IMR-90 (cell line): ENCODE measurements around the gene CNTN5. TPM values are rescaled to one million over a fixed set of nuclear protein-coding genes. Genes with fewer than 3 reads are reported as not detected.

Experiments
- ATAC-seq: fragments of 200-7000 bp; cut with Tn5 transposase; 2 replicates; pipeline ENCODE4 v1.9.1; 2020; ENCODE audit warnings: low read depth, mild to moderate bottlenecking, moderate library complexity
- BruUV-seq: library from RNA; stranded (reverse); fragments of 400-500 nt; replicated peaks from 2 replicates; lab custom pipeline; 2021; lab: Mats Ljungman, UMichigan
- CTCF ChIA-PET: fragments of 300-600 bp; formaldehyde crosslinking; extraction: SDS; loops from one replicate; lab custom pipeline; 2021; ENCODE audit warnings: antibody characterized with exemption; lab: Yijun Ruan, JAX
- POLR2A ChIA-PET: fragments of 300-600 bp; sonication (Branson Sonifier 250); formaldehyde crosslinking; loops from one replicate; lab custom pipeline; 2022; ENCODE audit warnings: antibody characterized with exemption; ENCODE audit not compliant: unreplicated experiment; lab: Charles Lee
- DNase-seq: peaks from one replicate; pipeline ENCODE4 v3.0.0; 2013
- H2AFZ ChIP-seq: replicated peaks from 2 replicates; pipeline ENCODE3; 2013; ENCODE audit warnings: low read length, mild to moderate bottlenecking; ENCODE audit not compliant: poor library complexity
- H2AK5ac ChIP-seq: 2 replicates; pipeline ENCODE4 v1.6.1; 2013; ENCODE audit warnings: low read depth, low read length, inconsistent platforms
- H2AK9ac ChIP-seq: replicated peaks from 2 replicates; pipeline ENCODE3; 2013; ENCODE audit warnings: mild to moderate bottlenecking, low read depth, low read length, moderate library complexity; ENCODE audit not compliant: poor library complexity
- H2BK120ac ChIP-seq: 2 replicates; pipeline ENCODE4 v1.6.1; 2013; ENCODE audit warnings: low read depth, low read length, inconsistent platforms
- H2BK15ac ChIP-seq: 3 replicates; pipeline ENCODE4 v1.6.1; 2013; ENCODE audit warnings: low read depth, low read length, inconsistent platforms
- H2BK20ac ChIP-seq: 2 replicates; pipeline ENCODE4 v1.6.1; 2013; ENCODE audit warnings: low read depth, mild to moderate bottlenecking, inconsistent platforms, low read length, moderate library complexity
- H2BK5ac ChIP-seq: 2 replicates; pipeline ENCODE4 v1.6.1; 2013; ENCODE audit warnings: mild to moderate bottlenecking, low read depth, low read length, inconsistent platforms; ENCODE audit not compliant: poor library complexity, severe bottlenecking
- H3K14ac ChIP-seq: replicated peaks from 2 replicates; pipeline ENCODE4 v1.6.1; 2013; ENCODE audit warnings: low read depth, low read length, inconsistent platforms
- H3K18ac ChIP-seq: 2 replicates; pipeline ENCODE4 v1.6.1; 2013; ENCODE audit warnings: low read depth, low read length, control low read depth
- H3K23ac ChIP-seq: 2 replicates; pipeline ENCODE4 v1.6.1; 2013; ENCODE audit warnings: low read depth, low read length, inconsistent platforms
- H3K27ac ChIP-seq: 2 replicates; pipeline ENCODE4 v1.5.1; 2013; ENCODE audit warnings: mild to moderate bottlenecking, control low read depth, low read length; ENCODE audit not compliant: insufficient read depth
- H3K27me3 ChIP-seq: 2 replicates; pipeline ENCODE4 v1.6.1; 2013; ENCODE audit warnings: low read length; ENCODE audit not compliant: control insufficient read depth, insufficient read depth
- H3K36me3 ChIP-seq: 2 replicates; pipeline ENCODE4 v1.6.1; 2013; ENCODE audit warnings: low read length, mixed read lengths; ENCODE audit not compliant: control insufficient read depth, insufficient read depth
- H3K4ac ChIP-seq: 2 replicates; pipeline ENCODE4 v1.6.1; 2013; ENCODE audit warnings: low read depth, low read length, inconsistent platforms
- H3K4me1 ChIP-seq: 2 replicates; pipeline ENCODE4 v1.6.1; 2013; ENCODE audit warnings: low read length, mixed read lengths; ENCODE audit not compliant: control insufficient read depth, insufficient read depth
- H3K4me2 ChIP-seq: 2 replicates; pipeline ENCODE4 v1.6.1; 2013; ENCODE audit warnings: low read depth, mild to moderate bottlenecking, control low read depth, low read length, moderate library complexity
- H3K4me3 ChIP-seq: 2 replicates; pipeline ENCODE4 v1.5.1; 2013; ENCODE audit warnings: low read depth, mild to moderate bottlenecking, control low read depth, low read length, moderate library complexity; ENCODE audit not compliant: insufficient read depth
- H3K56ac ChIP-seq: 2 replicates; pipeline ENCODE4 v1.6.1; 2013; ENCODE audit warnings: low read length, inconsistent platforms; ENCODE audit not compliant: insufficient read depth; ENCODE audit errors: extremely low read depth
- H3K79me1 ChIP-seq, 2 experiments: 2 replicates each; pipeline ENCODE4 v1.6.1; 2013; ENCODE audit warnings: low read length in 2 of 2, inconsistent platforms in 1 of 2, low read depth in 1 of 2
- H3K9ac ChIP-seq: 2 replicates; pipeline ENCODE4 v1.6.1; 2013; ENCODE audit warnings: low read depth, low read length, control low read depth
- H3K9me1 ChIP-seq: 2 replicates; pipeline ENCODE4 v1.6.1; 2013; ENCODE audit warnings: low read length, inconsistent platforms; ENCODE audit not compliant: insufficient read depth
- H3K9me3 ChIP-seq: 2 replicates; pipeline ENCODE4 v1.6.1; 2013; ENCODE audit warnings: low read length; ENCODE audit not compliant: control insufficient read depth, insufficient read depth
- H4K20me1 ChIP-seq: 2 replicates; pipeline ENCODE4 v1.6.1; 2013; ENCODE audit warnings: low read length, inconsistent platforms; ENCODE audit not compliant: insufficient read depth
- H4K5ac ChIP-seq: 2 replicates; pipeline ENCODE4 v1.6.1; 2013; ENCODE audit warnings: mild to moderate bottlenecking, low read depth, low read length, control low read depth
- H4K8ac ChIP-seq, 2 experiments: 2 replicates each; pipeline ENCODE4 v1.6.1; 2013; ENCODE audit warnings: low read depth in 2 of 2, low read length in 2 of 2, control low read depth in 1 of 2, inconsistent platforms in 1 of 2
- H4K91ac ChIP-seq: 2 replicates; pipeline ENCODE4 v1.6.1; 2013; ENCODE audit warnings: low read depth, low read length, inconsistent platforms; ENCODE audit not compliant: insufficient read depth
- BHLHE40 ChIP-seq: fragments of 150-350 bp; IDR thresholded peaks from 2 replicates; pipeline ENCODE4 v1.6.1; 2016; ENCODE audit warnings: mild to moderate bottlenecking, low read depth, low read length
- CHD1 ChIP-seq: IDR thresholded peaks from 2 replicates; pipeline ENCODE4 v1.6.1; 2012; ENCODE audit warnings: low read depth, low read length, improper control_type of control experiment
- FOS ChIP-seq: fragments of 150-350 bp; IDR thresholded peaks from 2 replicates; pipeline ENCODE4 v1.6.1; 2016; ENCODE audit warnings: low read depth, low read length
- RCOR1 ChIP-seq: IDR thresholded peaks from 2 replicates; pipeline ENCODE4 v1.6.1; 2012; ENCODE audit warnings: mild to moderate bottlenecking, low read length, improper control_type of control experiment; ENCODE audit not compliant: insufficient replicate concordance
- SMC3 ChIP-seq: fragments of 150-350 bp; IDR thresholded peaks from 2 replicates; pipeline ENCODE4 v1.6.1; 2016; ENCODE audit warnings: low read depth, mild to moderate bottlenecking, antibody characterized with exemption, low read length, moderate library complexity
- WGBS, 2 experiments: methylation state at CpG; one replicate each; pipeline versions ENCODE4 v1.1.5 to v1.1.7; 2013; ENCODE audit warnings: missing lambda C conversion rate in 2 of 2; ENCODE audit not compliant: insufficient read length in 1 of 2; ENCODE audit errors: extremely low coverage in 2 of 2; 5-methylcytosine and 5-hydroxymethylcytosine counted together
- dilution Hi-C: fragments of 300-500 bp; cut with HindIII; formaldehyde crosslinking; loops from one replicate; pipeline ENCODE4 v1.14.3; 2018; ENCODE audit warnings: low sequenced_read_pairs; ENCODE audit not compliant: unreplicated experiment
- in situ Hi-C: fragments of 300-500 bp; cut with MboI; formaldehyde crosslinking; loops from 3 replicates; pipeline ENCODE4 v1.14.3; 2019; ENCODE audit warnings: low sequenced_read_pairs, inconsistent platforms, mixed read lengths
- intact Hi-C: fragments of 100-400 bp; cut with micrococcal nuclease; formaldehyde crosslinking; loops from 2 replicates; pipeline ENCODE4 v1.10.0; 2022
- polyA plus RNA-seq, 3 experiments: library from polyadenylated mRNA; depleted of rRNA; stranded (reverse); fragments of >200 nt; gene quantifications; 2 replicates each; pipeline ENCODE4 v1.2.3, GENCODE V29; 2012; ENCODE audit warnings: low replicate concordance in 1 of 3
- total RNA-seq: library from RNA; depleted of rRNA; stranded (reverse); fragments of >200 nt; gene quantifications from 2 replicates; pipeline ENCODE4 v1.2.3, GENCODE V29; 2012
- TF ChIP-seq, protein P1 (sequence below): fragments of 150-350 bp; IDR thresholded peaks from 2 replicates; pipeline ENCODE4 v1.6.1; 2017; ENCODE audit warnings: mild to moderate bottlenecking, antibody characterized with exemption, low read length, low read depth
- TF ChIP-seq, protein P2 (sequence below): fragments of 150-350 bp; IDR thresholded peaks from 2 replicates; pipeline ENCODE4 v1.6.1; 2016; ENCODE audit warnings: low read depth, mild to moderate bottlenecking, low read length, moderate library complexity, borderline replicate concordance

Gene CNTN5
- total and polyA plus RNA-seq, 2 of the 4 experiments (the other 2 are of a cell fraction), result not detected

DNA sequence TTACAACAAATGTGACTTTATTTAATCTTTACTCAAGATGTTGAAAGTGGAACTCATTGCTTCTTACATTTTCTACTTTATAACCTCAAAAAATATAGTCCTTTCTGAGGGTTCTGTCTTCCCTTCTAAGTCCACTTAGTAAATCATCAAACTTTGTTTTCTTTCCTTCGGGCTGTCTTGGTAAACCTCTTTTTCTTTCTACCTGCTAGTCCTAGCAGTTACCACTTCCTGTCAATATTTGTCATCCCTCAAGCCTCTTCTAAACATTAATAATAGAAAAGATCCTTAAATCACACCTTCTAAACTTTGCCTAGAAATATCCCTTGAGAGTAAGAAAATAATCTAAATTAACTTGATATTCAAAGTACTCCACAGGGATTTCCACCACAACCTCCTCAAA lies 580.4 kb downstream of the CNTN5 start:
- intact Hi-C loops, result no loop called here
- WGBS, 2 experiments, result no CpG with 5 or more reads among the region's 1 CpG
- no peak for TF ChIP-seq SMC3
- TF ChIP-seq, protein P1, sequence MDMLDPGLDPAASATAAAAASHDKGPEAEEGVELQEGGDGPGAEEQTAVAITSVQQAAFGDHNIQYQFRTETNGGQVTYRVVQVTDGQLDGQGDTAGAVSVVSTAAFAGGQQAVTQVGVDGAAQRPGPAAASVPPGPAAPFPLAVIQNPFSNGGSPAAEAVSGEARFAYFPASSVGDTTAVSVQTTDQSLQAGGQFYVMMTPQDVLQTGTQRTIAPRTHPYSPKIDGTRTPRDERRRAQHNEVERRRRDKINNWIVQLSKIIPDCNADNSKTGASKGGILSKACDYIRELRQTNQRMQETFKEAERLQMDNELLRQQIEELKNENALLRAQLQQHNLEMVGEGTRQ, result no peak
- TF ChIP-seq, protein P2, sequence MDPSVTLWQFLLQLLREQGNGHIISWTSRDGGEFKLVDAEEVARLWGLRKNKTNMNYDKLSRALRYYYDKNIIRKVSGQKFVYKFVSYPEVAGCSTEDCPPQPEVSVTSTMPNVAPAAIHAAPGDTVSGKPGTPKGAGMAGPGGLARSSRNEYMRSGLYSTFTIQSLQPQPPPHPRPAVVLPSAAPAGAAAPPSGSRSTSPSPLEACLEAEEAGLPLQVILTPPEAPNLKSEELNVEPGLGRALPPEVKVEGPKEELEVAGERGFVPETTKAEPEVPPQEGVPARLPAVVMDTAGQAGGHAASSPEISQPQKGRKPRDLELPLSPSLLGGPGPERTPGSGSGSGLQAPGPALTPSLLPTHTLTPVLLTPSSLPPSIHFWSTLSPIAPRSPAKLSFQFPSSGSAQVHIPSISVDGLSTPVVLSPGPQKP, result no peak
- TF ChIP-seq CHD1, result no peak
- no peak for TF ChIP-seq FOS
- TF ChIP-seq BHLHE40, result no peak
- TF ChIP-seq RCOR1, result no peak

More for the DNA sequence above, 580.4 kb downstream of the CNTN5 start:
- H3K36me3 ChIP-seq, result no peaks in the 10 kb centered on the region
- H3K27ac ChIP-seq, result no peak overlapping the region
- H3K9ac ChIP-seq, result no peak overlapping the region
- no peak overlapping the region for H3K4ac ChIP-seq
- no peaks in the 10 kb centered on the region for H3K79me1 ChIP-seq
- ATAC-seq, result no peak
- H2BK20ac ChIP-seq, result no peak overlapping the region
- H4K20me1 ChIP-seq, result no peaks in the 10 kb centered on the region
- H2AFZ ChIP-seq, result no peak overlapping the region
- H2BK5ac ChIP-seq, result no peak overlapping the region
- no TSS peak for BruUV-seq
- H3K9me3 ChIP-seq, result no peaks in the 10 kb centered on the region
- H3K23ac ChIP-seq, result no peak overlapping the region
- H4K8ac ChIP-seq, result no peak overlapping the region
- ChIA-PET POLR2A (no interaction called here), CTCF (no interaction called here)
- DNase-seq, result no peak
- no peak overlapping the region for H2AK5ac ChIP-seq
- no peak overlapping the region for H4K5ac ChIP-seq
- H2BK120ac ChIP-seq, result no peak overlapping the region
- H3K4me3 ChIP-seq, result no peak overlapping the region
- H3K4me2 ChIP-seq, result no peak overlapping the region
- H3K9me1 ChIP-seq, result no peaks in the 10 kb centered on the region
- no peaks in the 10 kb centered on the region for H3K27me3 ChIP-seq
- no peak overlapping the region for H3K14ac ChIP-seq
- dilution Hi-C loops, result no loop called here
- no peak overlapping the region for H2BK15ac ChIP-seq
- H2AK9ac ChIP-seq, result no peak overlapping the region
- H3K4me1 ChIP-seq, result no peaks in the 10 kb centered on the region
- no peak overlapping the region for H4K91ac ChIP-seq
- H3K18ac ChIP-seq, result no peak overlapping the region
- no peak overlapping the region for H3K56ac ChIP-seq
- in situ Hi-C loops, result no loop called here
